IPS-18a (cell line): Measurements from ENCODE around the gene SLC13A4.
"Not testable (repeated sequence)": the region's sequence is repeated elsewhere in the genome, so short reads cannot be mapped to it uniquely, and the experiment has no call there.

Source experiments
- H3K27ac ChIP-seq: one replicate; pipeline ENCODE4 v1.5.1; 2013; ENCODE audit warnings: low read length
- H3K27me3 ChIP-seq: one replicate; pipeline ENCODE4 v1.6.1; 2013; ENCODE audit warnings: mild to moderate bottlenecking, low read length; ENCODE audit not compliant: control insufficient read depth, insufficient read depth
- H3K36me3 ChIP-seq: one replicate; pipeline ENCODE4 v1.6.1; 2013; ENCODE audit warnings: low read depth, low read length; ENCODE audit not compliant: control insufficient read depth
- H3K4me1 ChIP-seq: one replicate; pipeline ENCODE4 v1.6.1; 2013; ENCODE audit warnings: low read depth, low read length; ENCODE audit not compliant: control insufficient read depth
- H3K4me3 ChIP-seq: one replicate; pipeline ENCODE4 v1.5.1; 2013; ENCODE audit warnings: low read length
- H3K9ac ChIP-seq: one replicate; pipeline ENCODE4 v1.6.1; 2013; ENCODE audit warnings: mild to moderate bottlenecking, low read length, moderate library complexity
- H3K9me3 ChIP-seq: one replicate; pipeline ENCODE4 v1.6.1; 2013; ENCODE audit warnings: low read depth, low read length; ENCODE audit not compliant: control insufficient read depth

Gene SLC13A4

GRCh38 chr7:135728136-135728669 lies at the start of gene SLC13A4:
Gene SLC13A4, minus strand, starts transcription at chr7:135728186. Its CDS starts 690 bp downstream, at chr7:135727496.
- Histone ChIP-seq H3K36me3 (no peaks in the 10 kb centered on the region), H3K9ac (peak within 1 kb of the TSS; percentile 46), H3K4me3 (peak within 1 kb of the TSS; percentile 55), H3K27me3 (no peaks in the 10 kb centered on the region), H3K27ac (no peak within 1 kb of the TSS), H3K9me3 (no peaks in the 10 kb centered on the region), H3K4me1 (peaks cover 13% of the 10 kb centered on the region)

GRCh38 chr7:135775915-135776314 lies 47.9 kb upstream of the SLC13A4 start:
- not testable (repeated sequence) for H3K9ac ChIP-seq, H3K36me3 ChIP-seq, H3K4me3 ChIP-seq, H3K9me3 ChIP-seq, H3K27ac ChIP-seq, H3K27me3 ChIP-seq
- H3K4me1 ChIP-seq: peaks cover 14% of the 10 kb centered on the region

GRCh38 chr7:135775230-135775629 lies 47.2 kb upstream of the SLC13A4 start:
- no peak overlapping the region for H3K9ac ChIP-seq
- H3K9me3 ChIP-seq: peaks cover 6% of the 10 kb centered on the region
- no peak overlapping the region for H3K4me3 ChIP-seq
- no peaks in the 10 kb centered on the region for H3K27me3 ChIP-seq
- H3K36me3 ChIP-seq: no peaks in the 10 kb centered on the region
- peaks cover 14% of the 10 kb centered on the region for H3K4me1 ChIP-seq
- H3K27ac ChIP-seq: no peak overlapping the region

- H3K9me3 ChIP-seq: peaks cover 6% of the 10 kb centered on the region
- H3K4me3 ChIP-seq: no peak overlapping the region
- no peak overlapping the region for H3K27ac ChIP-seq
- H3K9ac ChIP-seq: no peak overlapping the region
- peaks cover 14% of the 10 kb centered on the region for H3K4me1 ChIP-seq
- no peaks in the 10 kb centered on the region for H3K27me3 ChIP-seq
- H3K36me3 ChIP-seq: no peaks in the 10 kb centered on the region
These were observed 46.3 kb upstream of the SLC13A4 start for GRCh38 chr7:135774284-135774683.

GRCh38 chr7:135773464-135773863 lies 45.5 kb upstream of the SLC13A4 start:
- no peak overlapping the region for H3K27ac ChIP-seq

GRCh38 chr7:135772639-135773222 lies 44.7 kb upstream of the SLC13A4 start:
- H3K36me3 ChIP-seq: no peaks in the 10 kb centered on the region
- H3K4me3 ChIP-seq: no peak overlapping the region
- H3K4me1 ChIP-seq: peaks cover 14% of the 10 kb centered on the region
- no peak overlapping the region for H3K9ac ChIP-seq
- H3K9me3 ChIP-seq: peaks cover 1% of the 10 kb centered on the region
- no peak overlapping the region for H3K27ac ChIP-seq
- no peaks in the 10 kb centered on the region for H3K27me3 ChIP-seq

More at GRCh38 chr7:135773464-135773863, 45.5 kb upstream of the SLC13A4 start:
- H3K9ac ChIP-seq: no peak overlapping the region
- H3K4me1 ChIP-seq: peaks cover 14% of the 10 kb centered on the region
- peaks cover 6% of the 10 kb centered on the region for H3K9me3 ChIP-seq
- H3K4me3 ChIP-seq: no peak overlapping the region
- no peaks in the 10 kb centered on the region for H3K36me3 ChIP-seq
- no peaks in the 10 kb centered on the region for H3K27me3 ChIP-seq

- no peak overlapping the region for H3K27ac ChIP-seq
- peaks cover 14% of the 10 kb centered on the region for H3K4me1 ChIP-seq
- no peaks in the 10 kb centered on the region for H3K27me3 ChIP-seq
- H3K36me3 ChIP-seq: no peaks in the 10 kb centered on the region
- H3K9me3 ChIP-seq: no peaks in the 10 kb centered on the region
- H3K4me3 ChIP-seq: no peak overlapping the region
- H3K9ac ChIP-seq: no peak overlapping the region
These were observed 44.1 kb upstream of the SLC13A4 start for GRCh38 chr7:135771961-135772638.

GRCh38 chr7:135771051-135771450 lies 43.1 kb upstream of the SLC13A4 start:
- H3K27ac ChIP-seq: no peak overlapping the region
- H3K4me1 ChIP-seq: peaks cover 14% of the 10 kb centered on the region
- no peak overlapping the region for H3K9ac ChIP-seq
- H3K9me3 ChIP-seq: no peaks in the 10 kb centered on the region
- no peaks in the 10 kb centered on the region for H3K36me3 ChIP-seq
- H3K27me3 ChIP-seq: no peaks in the 10 kb centered on the region
- H3K4me3 ChIP-seq: no peak overlapping the region

GRCh38 chr7:135770139-135770710 lies 42.2 kb upstream of the SLC13A4 start:
- no peak overlapping the region for H3K27ac ChIP-seq
- no peak overlapping the region for H3K9ac ChIP-seq
- peaks cover 14% of the 10 kb centered on the region for H3K4me1 ChIP-seq
- no peaks in the 10 kb centered on the region for H3K27me3 ChIP-seq
- H3K36me3 ChIP-seq: no peaks in the 10 kb centered on the region
- no peak overlapping the region for H3K4me3 ChIP-seq
- H3K9me3 ChIP-seq: no peaks in the 10 kb centered on the region

GRCh38 chr7:135769005-135769802 lies 41.2 kb upstream of the SLC13A4 start:
- Histone ChIP-seq H3K27ac (no peak overlapping the region), H3K27me3 (no peaks in the 10 kb centered on the region), H3K36me3 (no peaks in the 10 kb centered on the region), H3K4me1 (peaks cover 12% of the 10 kb centered on the region), H3K9ac (no peak overlapping the region), H3K4me3 (no peak overlapping the region), H3K9me3 (no peaks in the 10 kb centered on the region)

- no peak overlapping the region for H3K4me3 ChIP-seq
- H3K27me3 ChIP-seq: no peaks in the 10 kb centered on the region
- H3K36me3 ChIP-seq: no peaks in the 10 kb centered on the region
- H3K4me1 ChIP-seq: peaks cover 6% of the 10 kb centered on the region
- no peak overlapping the region for H3K27ac ChIP-seq
- no peak overlapping the region for H3K9ac ChIP-seq
- no peaks in the 10 kb centered on the region for H3K9me3 ChIP-seq
These were observed 40.5 kb upstream of the SLC13A4 start for GRCh38 chr7:135768467-135768866.
